ENCODE measurements around the gene CIC.

CIC gene

GRCh38 chr19:42248270-42249148 is 20.5 kb upstream of the CIC start:
- Histone ChIP-seq H2AFZ (ENCODE audit: low read length) (no peak overlapping the region), H3K9me3 (replicated peaks; ENCODE audit: insufficient read depth, low read length) (no peaks in the 10 kb centered on the region), H3K4me1 (ENCODE audit: low read length) (peaks cover 12% of the 10 kb centered on the region), H3K9ac (ENCODE audit: low read length) (no peak overlapping the region), H3K27ac (ENCODE audit: low read length) (no peak overlapping the region), H3K27me3 (replicated peaks; ENCODE audit: insufficient read depth, low read length) (no peaks in the 10 kb centered on the region), H3K9me2 (replicated peaks; ENCODE audit: insufficient read depth, low read length) (no peaks in the 10 kb centered on the region), H4K20me1 (ENCODE audit: insufficient read depth, low read length) (no peaks in the 10 kb centered on the region), H3K79me2 (ENCODE audit: low read length) (peaks cover 28% of the 10 kb centered on the region), H3K4me3 (ENCODE audit: low read length) (no peak overlapping the region), H3K4me2 (ENCODE audit: low read depth, low read length) (no peak overlapping the region), H3K36me3 (replicated peaks; ENCODE audit: insufficient read depth, low read length) (no peaks in the 10 kb centered on the region), H3F3A (ENCODE audit: insufficient read depth, low read length) (peaks cover 18% of the 10 kb centered on the region)
- no peak for DNase-seq
- TF ChIP-seq CTCF (IDR thresholded peaks at IDR 0.05; ENCODE audit: low read length) (no peak), EZH2 (optimal IDR thresholded peaks at IDR 0.05; ENCODE audit: low read depth, low read length) (no peak), EZH2phosphoT487 (IDR thresholded peaks at IDR 0.05; ENCODE audit: low read length) (no peak)

- TF ChIP-seq EZH2phosphoT487 (IDR thresholded peaks at IDR 0.05; ENCODE audit: low read length) (no peak), EZH2 (optimal IDR thresholded peaks at IDR 0.05; ENCODE audit: low read depth, low read length) (no peak), CTCF (IDR thresholded peaks at IDR 0.05; ENCODE audit: low read length) (no peak)
These were observed 19.8 kb upstream of the CIC start for GRCh38 chr19:42249149-42249750.

GRCh38 chr19:42249769-42250168 is 19.3 kb upstream of the CIC start:
- H4K20me1 ChIP-seq (ENCODE audit: insufficient read depth, low read length) = no peaks in the 10 kb centered on the region
- peaks cover 12% of the 10 kb centered on the region for H3K4me1 ChIP-seq (ENCODE audit: low read length)
- no peaks in the 10 kb centered on the region for H3K27me3 ChIP-seq (replicated peaks; ENCODE audit: insufficient read depth, low read length)

More at GRCh38 chr19:42249149-42249750, 19.8 kb upstream of the CIC start:
- Histone ChIP-seq H2AFZ (ENCODE audit: low read length) (no peak overlapping the region), H3K9ac (ENCODE audit: low read length) (no peak overlapping the region), H3K27me3 (replicated peaks; ENCODE audit: insufficient read depth, low read length) (no peaks in the 10 kb centered on the region), H3K4me3 (ENCODE audit: low read length) (no peak overlapping the region), H3K9me2 (replicated peaks; ENCODE audit: insufficient read depth, low read length) (no peaks in the 10 kb centered on the region), H3K79me2 (ENCODE audit: low read length) (peaks cover 25% of the 10 kb centered on the region), H3K4me1 (ENCODE audit: low read length) (peaks cover 12% of the 10 kb centered on the region), H3K4me2 (ENCODE audit: low read depth, low read length) (no peak overlapping the region), H3K27ac (ENCODE audit: low read length) (no peak overlapping the region), H3K9me3 (replicated peaks; ENCODE audit: insufficient read depth, low read length) (no peaks in the 10 kb centered on the region), H4K20me1 (ENCODE audit: insufficient read depth, low read length) (no peaks in the 10 kb centered on the region), H3K36me3 (replicated peaks; ENCODE audit: insufficient read depth, low read length) (no peaks in the 10 kb centered on the region), H3F3A (ENCODE audit: insufficient read depth, low read length) (peaks cover 13% of the 10 kb centered on the region)
- no peak for DNase-seq

More at GRCh38 chr19:42249769-42250168, 19.3 kb upstream of the CIC start:
- Histone ChIP-seq H3K4me3 (ENCODE audit: low read length) (no peak overlapping the region), H3K9me3 (replicated peaks; ENCODE audit: insufficient read depth, low read length) (no peaks in the 10 kb centered on the region), H3K79me2 (ENCODE audit: low read length) (peaks cover 29% of the 10 kb centered on the region), H3K4me2 (ENCODE audit: low read depth, low read length) (no peak overlapping the region), H3K36me3 (replicated peaks; ENCODE audit: insufficient read depth, low read length) (no peaks in the 10 kb centered on the region), H3K27ac (ENCODE audit: low read length) (no peak overlapping the region), H3F3A (ENCODE audit: insufficient read depth, low read length) (peaks cover 10% of the 10 kb centered on the region), H3K9me2 (replicated peaks; ENCODE audit: insufficient read depth, low read length) (no peaks in the 10 kb centered on the region), H2AFZ (ENCODE audit: low read length) (no peak overlapping the region), H3K9ac (ENCODE audit: low read length) (no peak overlapping the region)
- DNase-seq = no peak
- no peak for TF ChIP-seq EZH2phosphoT487 (IDR thresholded peaks at IDR 0.05; ENCODE audit: low read length)
- no peak for TF ChIP-seq CTCF (IDR thresholded peaks at IDR 0.05; ENCODE audit: low read length)
- no peak for TF ChIP-seq EZH2 (optimal IDR thresholded peaks at IDR 0.05; ENCODE audit: low read depth, low read length)
